Loucy (cell line): ENCODE measurements around the gene CFAP20DC.

Experiments
- H2AFZ ChIP-seq: fragments of 200-600 bp; sonication (generic); 2 replicates; pipeline ENCODE4 v1.6.0; 2016; ENCODE audit warnings: antibody characterized with exemption, mild to moderate bottlenecking, low read length, moderate library complexity
- H3F3A ChIP-seq: fragments of 200-600 bp; 2 replicates; pipeline ENCODE4 v1.6.0; 2016; ENCODE audit warnings: antibody characterized with exemption, low read depth, mild to moderate bottlenecking
- H3K27me3 ChIP-seq: fragments of 200-600 bp; sonication (generic); 2 replicates; pipeline ENCODE4 v1.6.1; 2014; ENCODE audit warnings: low read length, mild to moderate bottlenecking; ENCODE audit not compliant: insufficient read depth, poor library complexity, severe bottlenecking
- H3K36me3 ChIP-seq: fragments of 200-600 bp; sonication (generic); 2 replicates; pipeline ENCODE4 v1.6.1; 2016; ENCODE audit warnings: low read length; ENCODE audit not compliant: insufficient read depth
- H3K4me1 ChIP-seq: fragments of 200-600 bp; sonication (generic); 2 replicates; pipeline ENCODE4 v1.5.1; 2014; ENCODE audit warnings: low read length, mild to moderate bottlenecking; ENCODE audit not compliant: insufficient read depth, poor library complexity, severe bottlenecking
- H3K4me2 ChIP-seq: fragments of 200-600 bp; sonication (generic); 2 replicates; pipeline ENCODE4 v1.6.0; 2014; ENCODE audit warnings: antibody characterized with exemption, low read length, low read depth, mild to moderate bottlenecking; ENCODE audit not compliant: poor library complexity, severe bottlenecking
- H3K4me3 ChIP-seq: fragments of 200-600 bp; sonication (generic); 2 replicates; pipeline ENCODE4 v1.5.1; 2014; ENCODE audit warnings: low read length, mild to moderate bottlenecking, mixed read lengths; ENCODE audit not compliant: poor library complexity, severe bottlenecking
- H3K79me2 ChIP-seq: fragments of 200-600 bp; sonication (generic); 2 replicates; pipeline ENCODE4 v1.6.1; 2014; ENCODE audit warnings: low read length; ENCODE audit not compliant: insufficient read depth
- H3K9ac ChIP-seq: fragments of 200-600 bp; sonication (generic); 2 replicates; pipeline ENCODE4 v1.6.0; 2014; ENCODE audit warnings: mild to moderate bottlenecking, low read depth, low read length, moderate library complexity; ENCODE audit not compliant: poor library complexity, severe bottlenecking
- H3K9me2 ChIP-seq: fragments of 200-600 bp; sonication (generic); replicated peaks from 2 replicates; pipeline ENCODE4 v1.6.1; 2016; ENCODE audit warnings: low read depth, low read length, mixed read lengths
- H3K9me3 ChIP-seq: fragments of 200-600 bp; sonication (generic); 2 replicates; pipeline ENCODE4 v1.6.1; 2014; ENCODE audit warnings: mild to moderate bottlenecking, antibody characterized with exemption, low read length, low read depth; ENCODE audit not compliant: insufficient read depth
- H4K20me1 ChIP-seq: fragments of 200-600 bp; sonication (generic); 2 replicates; pipeline ENCODE4 v1.6.0; 2014; ENCODE audit warnings: antibody characterized with exemption, low read length, mild to moderate bottlenecking; ENCODE audit not compliant: insufficient read depth, poor library complexity, severe bottlenecking
- EZH2phosphoT487 ChIP-seq: fragments of 200-600 bp; IDR thresholded peaks from 2 replicates; pipeline ENCODE4 v1.6.1; 2018; ENCODE audit warnings: antibody characterized with exemption, mild to moderate bottlenecking, moderate library complexity, borderline replicate concordance
- TF ChIP-seq, protein P1 (sequence below): fragments of 200-600 bp; sonication (generic); conservative IDR thresholded peaks from 2 replicates; pipeline ENCODE4 v1.5.1; 2014; ENCODE audit warnings: mild to moderate bottlenecking, antibody characterized with exemption, low read length

The CFAP20DC gene

DNA sequence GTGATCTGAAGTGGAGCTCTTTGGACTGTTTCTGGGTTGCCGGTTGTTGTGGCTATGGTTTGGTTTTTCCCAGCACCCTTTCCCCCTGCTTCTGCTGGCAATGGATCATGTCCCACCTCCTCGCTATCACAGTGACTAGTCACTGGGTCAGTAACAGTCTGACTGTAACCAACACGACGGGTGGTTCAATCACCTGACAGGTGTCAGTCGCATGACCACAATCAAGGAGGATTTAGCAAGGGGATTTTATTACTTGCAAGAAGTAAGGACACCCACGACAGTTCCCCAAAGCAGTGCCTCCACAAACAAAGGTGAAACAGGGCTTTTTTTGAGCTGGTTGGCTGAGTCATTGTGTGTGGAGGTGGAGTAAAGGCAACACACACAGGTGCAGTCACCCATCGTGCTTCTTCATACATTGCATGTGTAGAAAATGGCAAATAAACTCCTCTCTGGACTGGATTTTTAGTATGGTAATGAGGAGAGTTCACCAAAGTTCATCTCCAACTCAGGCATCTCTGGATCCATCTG lies 324.4 kb downstream of the CFAP20DC start:
- TF ChIP-seq, protein P1, sequence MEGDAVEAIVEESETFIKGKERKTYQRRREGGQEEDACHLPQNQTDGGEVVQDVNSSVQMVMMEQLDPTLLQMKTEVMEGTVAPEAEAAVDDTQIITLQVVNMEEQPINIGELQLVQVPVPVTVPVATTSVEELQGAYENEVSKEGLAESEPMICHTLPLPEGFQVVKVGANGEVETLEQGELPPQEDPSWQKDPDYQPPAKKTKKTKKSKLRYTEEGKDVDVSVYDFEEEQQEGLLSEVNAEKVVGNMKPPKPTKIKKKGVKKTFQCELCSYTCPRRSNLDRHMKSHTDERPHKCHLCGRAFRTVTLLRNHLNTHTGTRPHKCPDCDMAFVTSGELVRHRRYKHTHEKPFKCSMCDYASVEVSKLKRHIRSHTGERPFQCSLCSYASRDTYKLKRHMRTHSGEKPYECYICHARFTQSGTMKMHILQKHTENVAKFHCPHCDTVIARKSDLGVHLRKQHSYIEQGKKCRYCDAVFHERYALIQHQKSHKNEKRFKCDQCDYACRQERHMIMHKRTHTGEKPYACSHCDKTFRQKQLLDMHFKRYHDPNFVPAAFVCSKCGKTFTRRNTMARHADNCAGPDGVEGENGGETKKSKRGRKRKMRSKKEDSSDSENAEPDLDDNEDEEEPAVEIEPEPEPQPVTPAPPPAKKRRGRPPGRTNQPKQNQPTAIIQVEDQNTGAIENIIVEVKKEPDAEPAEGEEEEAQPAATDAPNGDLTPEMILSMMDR: no peak
- no peak for TF ChIP-seq EZH2phosphoT487
- Histone ChIP-seq H3F3A (no peaks in the 10 kb centered on the region), H3K79me2 (no peaks in the 10 kb centered on the region), H3K9ac (no peak overlapping the region), H3K9me3 (no peaks in the 10 kb centered on the region), H3K36me3 (peaks cover 9% of the 10 kb centered on the region; the same call in 1 of the 2 replicates), H3K4me2 (no peak overlapping the region), H3K9me2 (no peaks in the 10 kb centered on the region), H4K20me1 (no peaks in the 10 kb centered on the region), H3K4me1 (no peaks in the 10 kb centered on the region), H3K27me3 (no peaks in the 10 kb centered on the region), H2AFZ (no peak overlapping the region), H3K4me3 (no peak overlapping the region)

GRCh38 chr3:58724336-58724735 lies 325.5 kb downstream of the CFAP20DC start:
- Histone ChIP-seq H4K20me1 (no peaks in the 10 kb centered on the region), H3K4me3 (no peak overlapping the region), H3K9me3 (no peaks in the 10 kb centered on the region), H3K79me2 (no peaks in the 10 kb centered on the region), H3K4me1 (no peaks in the 10 kb centered on the region), H3F3A (no peaks in the 10 kb centered on the region), H3K9ac (no peak overlapping the region), H3K9me2 (no peaks in the 10 kb centered on the region), H3K36me3 (peaks cover 9% of the 10 kb centered on the region; the same call in 1 of the 2 replicates), H3K4me2 (no peak overlapping the region), H3K27me3 (no peaks in the 10 kb centered on the region), H2AFZ (no peak overlapping the region)
- TF ChIP-seq EZH2phosphoT487: no peak
- TF ChIP-seq, protein P1: no peak

GRCh38 chr3:58723173-58723572 lies 326.7 kb downstream of the CFAP20DC start:
- H3K36me3 ChIP-seq: peaks cover 1% of the 10 kb centered on the region; the same call in 1 of the 2 replicates

More at GRCh38 chr3:58723173-58723572, 326.7 kb downstream of the CFAP20DC start:
- Histone ChIP-seq H3K9me3 (no peaks in the 10 kb centered on the region), H2AFZ (no peak overlapping the region), H3K9me2 (no peaks in the 10 kb centered on the region), H3K79me2 (no peaks in the 10 kb centered on the region), H3K4me2 (no peak overlapping the region), H3K4me3 (no peak overlapping the region), H4K20me1 (no peaks in the 10 kb centered on the region), H3K9ac (no peak overlapping the region), H3F3A (no peaks in the 10 kb centered on the region), H3K27me3 (no peaks in the 10 kb centered on the region), H3K4me1 (no peaks in the 10 kb centered on the region)
- no peak for TF ChIP-seq EZH2phosphoT487
- TF ChIP-seq, protein P1: no peak
